Nephron (organoid): ENCODE measurements around the gene GET3.
A peak's percentile ranks its signal among the peaks of the same experiment; 100 is the strongest.

Experiments
- H3K27ac Mint-ChIP-seq, 3 experiments: 2 replicates each; pipeline ENCODE4 v1.8.0; 2020; ENCODE audit warnings: mixed read lengths in 3 of 3, mild to moderate bottlenecking in 2 of 3, moderate library complexity in 1 of 3
- H3K27me3 Mint-ChIP-seq: 2 replicates; pipeline ENCODE4 v1.8.0; 2021; ENCODE audit warnings: low read depth, mild to moderate bottlenecking, moderate library complexity, mixed read lengths
- H3K36me3 Mint-ChIP-seq: 2 replicates; pipeline ENCODE4 v1.8.0; 2020; ENCODE audit warnings: low read depth, mixed read lengths
- H3K4me1 Mint-ChIP-seq: 2 replicates; pipeline ENCODE4 v1.8.0; 2020; ENCODE audit warnings: mixed read lengths
- H3K4me3 Mint-ChIP-seq, 3 experiments: 2 replicates each; pipeline ENCODE4 v1.8.0; 2020; ENCODE audit warnings: mild to moderate bottlenecking in 3 of 3, mixed read lengths in 3 of 3, moderate library complexity in 2 of 3
- H3K9me3 Mint-ChIP-seq: 2 replicates; pipeline ENCODE4 v1.8.0; 2020; ENCODE audit warnings: mixed read lengths
- CTCF ChIP-seq, 3 experiments: fragments of 200-600 bp; sonication (generic); IDR thresholded peaks; one replicate each; pipeline ENCODE4 v1.5.0; 2021; ENCODE audit warnings: antibody characterized with exemption in 3 of 3; ENCODE audit not compliant: unreplicated experiment in 3 of 3

The GET3 gene

GRCh38 chr19:12785431-12786031 is 48.2 kb downstream of the GET3 start:
- Mint-ChIP-seq H3K9me3 (no peaks in the 10 kb centered on the region), H3K27ac (no peak overlapping the region), H3K4me3 (no peak overlapping the region), H3K4me1 (peaks cover 29% of the 10 kb centered on the region), H3K36me3 (no peaks in the 10 kb centered on the region), H3K27me3 (no peaks in the 10 kb centered on the region)
- no peak for TF ChIP-seq CTCF (IDR thresholded peaks at IDR 0.05; ENCODE audit: unreplicated experiment in 3 of 3)

GRCh38 chr19:12786141-12786870 is 49.0 kb downstream of the GET3 start:
- no peak for TF ChIP-seq CTCF (IDR thresholded peaks at IDR 0.05; ENCODE audit: unreplicated experiment in 3 of 3)
- H3K4me1 Mint-ChIP-seq = peaks cover 35% of the 10 kb centered on the region
- no peak overlapping the region for H3K4me3 Mint-ChIP-seq
- peak overlapping the region in 2 of 3 experiments; percentile 44 to 100 for H3K27ac Mint-ChIP-seq
- no peaks in the 10 kb centered on the region for H3K9me3 Mint-ChIP-seq
- no peaks in the 10 kb centered on the region for H3K36me3 Mint-ChIP-seq
- no peaks in the 10 kb centered on the region for H3K27me3 Mint-ChIP-seq

GRCh38 chr19:12786952-12787351 is 49.7 kb downstream of the GET3 start:
- H3K36me3 Mint-ChIP-seq = no peaks in the 10 kb centered on the region
- H3K27me3 Mint-ChIP-seq = no peaks in the 10 kb centered on the region
- H3K4me1 Mint-ChIP-seq = peaks cover 34% of the 10 kb centered on the region
- H3K4me3 Mint-ChIP-seq = no peak overlapping the region
- no peaks in the 10 kb centered on the region for H3K9me3 Mint-ChIP-seq
- peak overlapping the region; percentile 68 to 100 (median 99) for H3K27ac Mint-ChIP-seq
- TF ChIP-seq CTCF (IDR thresholded peaks at IDR 0.05; ENCODE audit: unreplicated experiment in 3 of 3) = no peak

- H3K4me1 Mint-ChIP-seq = peaks cover 30% of the 10 kb centered on the region
- no peaks in the 10 kb centered on the region for H3K9me3 Mint-ChIP-seq
- H3K4me3 Mint-ChIP-seq = no peak overlapping the region
- H3K36me3 Mint-ChIP-seq = no peaks in the 10 kb centered on the region
- H3K27me3 Mint-ChIP-seq = no peaks in the 10 kb centered on the region
- peak overlapping the region; percentile 68 to 100 (median 99) for H3K27ac Mint-ChIP-seq
- no peak for TF ChIP-seq CTCF (IDR thresholded peaks at IDR 0.05; ENCODE audit: unreplicated experiment in 3 of 3)
Measured at GRCh38 chr19:12787458-12787857, 50.2 kb downstream of the GET3 start.

- H3K4me3 Mint-ChIP-seq = peak overlapping the region; percentile 82 to 88 (median 86)
- peak overlapping the region; percentile 99 to 100 (median 99) for H3K27ac Mint-ChIP-seq
- H3K4me1 Mint-ChIP-seq = peaks cover 30% of the 10 kb centered on the region
- no peaks in the 10 kb centered on the region for H3K27me3 Mint-ChIP-seq
- no peaks in the 10 kb centered on the region for H3K36me3 Mint-ChIP-seq
- no peak for TF ChIP-seq CTCF (IDR thresholded peaks at IDR 0.05; ENCODE audit: unreplicated experiment in 3 of 3)
- H3K9me3 Mint-ChIP-seq = no peaks in the 10 kb centered on the region
Measured at GRCh38 chr19:12788042-12788681, 50.9 kb downstream of the GET3 start.
